IPS DF 6.9 (cell line): Measurements from ENCODE around the gene CERS6.

ENCODE experiments used
- DNase-seq: peaks from one replicate; pipeline ENCODE4 v3.0.0-alpha.2; 2013; ENCODE audit warnings: low read depth, low spot score
- H3K27ac ChIP-seq: one replicate; pipeline ENCODE4 v1.5.1; 2013; ENCODE audit warnings: low read length, control low read depth
- H3K27me3 ChIP-seq: 2 replicates; pipeline ENCODE4 v1.6.1; 2013; ENCODE audit warnings: mild to moderate bottlenecking, low read length; ENCODE audit not compliant: control insufficient read depth, insufficient read depth
- H3K36me3 ChIP-seq: 2 replicates; pipeline ENCODE4 v1.6.1; 2013; ENCODE audit warnings: low read length; ENCODE audit not compliant: control insufficient read depth, insufficient read depth
- H3K4me1 ChIP-seq: 2 replicates; pipeline ENCODE4 v1.6.1; 2013; ENCODE audit warnings: low read length; ENCODE audit not compliant: control insufficient read depth, insufficient read depth
- H3K4me3 ChIP-seq: 2 replicates; pipeline ENCODE4 v1.5.1; 2013; ENCODE audit warnings: mild to moderate bottlenecking, low read length
- H3K9me3 ChIP-seq: 2 replicates; pipeline ENCODE4 v1.6.1; 2013; ENCODE audit warnings: low read length, inconsistent platforms; ENCODE audit not compliant: control insufficient read depth, insufficient read depth
- WGBS: extraction: QIAGEN DNeasy Blood & Tissue Kit; methylation state at CpG from one replicate; pipeline ENCODE4 v1.1.7; 2013; ENCODE audit warnings: mixed read lengths, missing lambda C conversion rate; ENCODE audit not compliant: insufficient read length, insufficient coverage; 5-methylcytosine and 5-hydroxymethylcytosine counted together

CERS6 gene

GRCh38 chr2:168599738-168600137, 143.7 kb downstream of the CERS6 start:
- no peaks in the 10 kb centered on the region for H3K9me3 ChIP-seq
- no peaks in the 10 kb centered on the region for H3K27me3 ChIP-seq
- no peak overlapping the region for H3K27ac ChIP-seq
- no peak for DNase-seq
- 0 out of 2 replicates have a peak, but pooled peaks cover 2% of the 10 kb centered on the region for H3K4me1 ChIP-seq
- no peak overlapping the region for H3K4me3 ChIP-seq
- no CpG with 5 or more reads among the region's 1 CpG for WGBS
- H3K36me3 ChIP-seq, result no peaks in the 10 kb centered on the region

- DNase-seq, result no peak
- no CpG with 5 or more reads among the region's 2 CpGs for WGBS
- Histone ChIP-seq H3K9me3 (peaks cover 4% of the 10 kb centered on the region; the same call in 1 of the 2 replicates), H3K36me3 (0 out of 2 replicates have a peak, but pooled peaks cover 3% of the 10 kb centered on the region), H3K4me1 (0 out of 2 replicates have a peak, but pooled peaks cover 2% of the 10 kb centered on the region), H3K27ac (no peak overlapping the region), H3K4me3 (no peak overlapping the region), H3K27me3 (no peaks in the 10 kb centered on the region)
These were observed 144.9 kb downstream of the CERS6 start for GRCh38 chr2:168600949-168601348.

DNA sequence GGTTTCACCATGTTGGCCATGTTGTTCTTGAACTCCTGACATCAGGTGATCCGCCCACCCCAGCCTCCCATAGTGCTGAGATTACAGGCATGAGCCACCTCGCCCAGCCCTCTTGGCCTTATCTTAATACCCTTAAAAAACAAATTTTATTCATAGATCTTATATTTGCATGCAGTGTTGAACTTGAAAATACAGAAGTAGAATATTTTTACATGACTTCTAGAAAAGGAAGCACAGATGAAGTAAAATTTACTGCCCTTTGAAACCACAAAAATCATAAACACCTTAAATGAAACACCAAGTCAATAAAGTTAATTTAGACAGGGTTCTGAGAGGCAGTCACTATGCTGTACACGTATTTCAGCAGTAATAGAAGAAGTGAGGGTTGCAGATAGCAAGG, 145.7 kb downstream of the CERS6 start:
- Histone ChIP-seq H3K27me3 (no peaks in the 10 kb centered on the region), H3K27ac (no peak overlapping the region), H3K4me3 (no peak overlapping the region), H3K36me3 (0 out of 2 replicates have a peak, but pooled peaks cover 3% of the 10 kb centered on the region), H3K4me1 (0 out of 2 replicates have a peak, but pooled peaks cover 2% of the 10 kb centered on the region), H3K9me3 (peaks cover 4% of the 10 kb centered on the region; the same call in 1 of the 2 replicates)
- no CpG with 5 or more reads among the region's 3 CpGs for WGBS
- no peak for DNase-seq

DNA sequence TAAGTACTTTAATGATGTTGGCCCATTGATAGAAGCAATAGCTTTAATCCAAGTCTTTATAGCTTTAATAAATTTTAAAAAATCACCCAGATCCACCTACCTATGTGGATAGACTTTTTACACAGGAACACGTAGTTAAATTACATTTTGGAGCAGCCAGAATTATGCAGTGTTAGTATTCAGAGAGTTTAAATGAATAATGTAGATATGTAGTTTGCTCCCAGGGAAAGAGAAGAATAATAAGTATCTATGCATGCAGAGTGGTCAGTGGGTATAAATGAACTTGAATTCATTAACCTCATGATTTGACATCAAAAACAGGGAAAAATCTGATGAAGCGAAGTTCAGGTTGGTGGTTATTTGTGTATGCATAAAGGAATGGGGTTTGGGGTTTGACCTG, 146.3 kb downstream of the CERS6 start:
- H3K9me3 ChIP-seq, result peaks cover 4% of the 10 kb centered on the region; the same call in 1 of the 2 replicates
- no peak overlapping the region for H3K4me3 ChIP-seq
- no peaks in the 10 kb centered on the region for H3K27me3 ChIP-seq
- no peak overlapping the region for H3K27ac ChIP-seq
- H3K4me1 ChIP-seq, result 0 out of 2 replicates have a peak, but pooled peaks cover 2% of the 10 kb centered on the region
- no CpG with 5 or more reads among the region's 2 CpGs for WGBS
- H3K36me3 ChIP-seq, result 0 out of 2 replicates have a peak, but pooled peaks cover 3% of the 10 kb centered on the region
- DNase-seq, result no peak

DNA sequence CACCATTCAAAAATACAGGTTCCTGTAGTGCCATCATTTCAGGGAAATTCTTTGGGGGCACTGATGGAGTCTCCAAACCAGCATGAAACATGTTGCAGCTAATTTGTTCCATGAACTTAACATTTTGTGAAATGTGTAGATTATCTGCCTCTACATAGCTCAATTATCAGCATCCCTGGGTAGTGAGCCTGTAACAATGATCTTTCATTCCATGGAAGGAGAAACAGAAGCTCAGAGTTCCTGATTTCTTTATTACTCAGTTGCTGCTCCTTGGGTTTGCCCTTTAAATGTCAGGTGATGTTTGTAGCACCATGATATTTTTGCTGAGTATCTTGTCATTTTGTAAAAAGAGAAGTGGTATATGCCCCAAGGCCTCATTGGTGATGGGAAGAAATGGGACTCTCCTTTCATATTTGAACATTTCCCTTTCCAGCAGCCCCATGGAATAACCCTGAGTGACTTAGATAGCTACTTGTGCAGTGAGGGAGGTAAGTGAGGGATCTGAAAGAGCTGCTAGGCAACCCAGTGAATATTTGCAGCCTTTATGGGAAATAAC, 146.9 kb downstream of the CERS6 start:
- Histone ChIP-seq H3K9me3 (peaks cover 4% of the 10 kb centered on the region; the same call in 1 of the 2 replicates), H3K27ac (no peak overlapping the region), H3K4me1 (0 out of 2 replicates have a peak, but pooled peaks cover 2% of the 10 kb centered on the region), H3K27me3 (no peaks in the 10 kb centered on the region), H3K4me3 (no peak overlapping the region), H3K36me3 (0 out of 2 replicates have a peak, but pooled peaks cover 3% of the 10 kb centered on the region)
- no peak for DNase-seq

GRCh38 chr2:168603439-168603961, 147.4 kb downstream of the CERS6 start:
- DNase-seq, result no peak
- WGBS, result no CpG with 5 or more reads among the region's 4 CpGs
- Histone ChIP-seq H3K4me1 (0 out of 2 replicates have a peak, but pooled peaks cover 2% of the 10 kb centered on the region), H3K36me3 (0 out of 2 replicates have a peak, but pooled peaks cover 3% of the 10 kb centered on the region), H3K4me3 (no peak overlapping the region), H3K9me3 (peaks cover 4% of the 10 kb centered on the region; the same call in 1 of the 2 replicates), H3K27ac (no peak overlapping the region), H3K27me3 (no peaks in the 10 kb centered on the region)

GRCh38 chr2:168604252-168604651, 148.2 kb downstream of the CERS6 start:
- H3K4me1 ChIP-seq, result 0 out of 2 replicates have a peak, but pooled peaks cover 2% of the 10 kb centered on the region
- H3K4me3 ChIP-seq, result no peak overlapping the region
- WGBS, result no CpG with 5 or more reads among the region's 2 CpGs
- H3K36me3 ChIP-seq, result 0 out of 2 replicates have a peak, but pooled peaks cover 3% of the 10 kb centered on the region
- H3K27me3 ChIP-seq, result no peaks in the 10 kb centered on the region
- H3K9me3 ChIP-seq, result peaks cover 4% of the 10 kb centered on the region; the same call in 1 of the 2 replicates
- no peak overlapping the region for H3K27ac ChIP-seq
- DNase-seq, result no peak

DNA sequence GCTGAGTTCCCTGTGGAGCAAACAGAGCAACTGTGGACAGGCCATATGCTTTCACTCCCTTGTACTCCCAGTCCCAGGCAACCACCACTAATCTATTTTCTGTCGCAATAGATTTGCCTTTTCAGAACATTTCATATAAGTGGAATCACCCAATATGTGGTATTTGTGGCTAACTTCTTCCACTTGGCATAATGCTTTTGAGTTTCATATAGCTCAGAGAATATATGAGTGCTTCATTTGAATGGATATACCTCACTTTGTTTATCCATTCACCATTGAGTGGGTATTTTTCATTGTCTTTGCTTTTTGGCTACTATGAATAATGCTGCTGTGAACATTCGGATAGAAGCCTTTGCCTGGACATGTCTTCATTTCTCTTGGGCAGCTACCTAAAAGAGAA, 151.9 kb downstream of the CERS6 start:
- Histone ChIP-seq H3K4me3 (no peak overlapping the region), H3K27ac (no peak overlapping the region), H3K4me1 (0 out of 2 replicates have a peak, but pooled peaks cover 2% of the 10 kb centered on the region), H3K27me3 (no peaks in the 10 kb centered on the region), H3K36me3 (0 out of 2 replicates have a peak, but pooled peaks cover 3% of the 10 kb centered on the region), H3K9me3 (peaks cover 4% of the 10 kb centered on the region; the same call in 1 of the 2 replicates)
- DNase-seq, result no peak
- WGBS, result no CpG with 5 or more reads among the region's 2 CpGs

DNA sequence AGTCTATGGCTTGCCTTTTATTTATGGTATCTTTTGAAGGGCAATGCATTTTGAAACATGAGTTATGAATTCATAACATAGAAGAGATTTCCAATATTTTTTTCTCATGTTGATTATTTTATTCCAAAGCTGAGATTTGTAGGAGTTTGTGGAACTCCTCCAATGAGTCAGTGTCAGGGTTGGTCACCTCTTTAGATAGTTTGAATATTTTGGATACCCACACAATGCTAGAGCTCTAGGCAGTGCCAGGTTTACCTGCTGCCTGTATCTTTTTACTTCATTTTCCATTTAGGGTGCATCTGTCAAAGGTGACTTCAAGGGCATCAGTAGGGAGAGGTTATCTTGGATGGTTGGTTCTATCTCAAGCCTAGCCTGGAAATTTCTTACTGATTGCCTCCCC, 152.7 kb downstream of the CERS6 start:
- Histone ChIP-seq H3K9me3 (peaks cover 4% of the 10 kb centered on the region; the same call in 1 of the 2 replicates), H3K4me3 (no peak overlapping the region), H3K27ac (no peak overlapping the region), H3K4me1 (no peaks in the 10 kb centered on the region), H3K36me3 (0 out of 2 replicates have a peak, but pooled peaks cover 3% of the 10 kb centered on the region), H3K27me3 (no peaks in the 10 kb centered on the region)
- DNase-seq, result no peak

- DNase-seq, result no peak
- Histone ChIP-seq H3K9me3 (no peaks in the 10 kb centered on the region), H3K27me3 (no peaks in the 10 kb centered on the region), H3K4me3 (no peak overlapping the region), H3K36me3 (no peaks in the 10 kb centered on the region), H3K4me1 (no peaks in the 10 kb centered on the region), H3K27ac (no peak overlapping the region)
These were observed 155.0 kb downstream of the CERS6 start for GRCh38 chr2:168611091-168611490.
